Tibial nerve (tissue), 4 donors: ENCODE measurements around the gene KDM4C. TPM values are rescaled to one million over a fixed set of nuclear protein-coding genes. Genes with fewer than 3 reads are reported as not detected.

Source experiments
- DNase-seq, 2 donors: peaks; one replicate each; pipeline ENCODE4 v3.0.0-alpha.2; 2019; ENCODE audit warnings: low spot score in 2 of 2
- H3K27ac ChIP-seq, 4 donors: fragments of 200-600 bp; sonication (generic) in 3 of 4; one replicate each; pipeline ENCODE4 v1.5.1; 2017 to 2019; ENCODE audit warnings: mild to moderate bottlenecking in 1 of 4
- H3K27me3 ChIP-seq, 2 donors: fragments of 200-600 bp; sonication (generic) in 1 of 2; one replicate each; pipeline versions ENCODE4 v1.5.1 to v1.6.0; 2017 to 2019
- H3K36me3 ChIP-seq, 3 donors: fragments of 200-600 bp; sonication (generic); one replicate each; pipeline ENCODE4 v1.5.1; 2018 to 2019
- H3K4me1 ChIP-seq, 4 donors: fragments of 200-600 bp; sonication (generic) in 3 of 4; one replicate each; pipeline ENCODE4 v1.5.1; 2017 to 2019
- H3K4me3 ChIP-seq, 4 donors: fragments of 200-600 bp; sonication (generic) in 3 of 4; one replicate each; pipeline ENCODE4 v1.5.1; 2017 to 2019; ENCODE audit warnings: mild to moderate bottlenecking in 1 of 4, moderate library complexity in 1 of 4
- H3K9me3 ChIP-seq, 4 donors: fragments of 200-600 bp; sonication (generic) in 3 of 4; one replicate each; pipeline ENCODE4 v1.5.1; 2017 to 2019
- EP300 ChIP-seq, 2 donors: sonication (generic); formaldehyde crosslinking; IDR thresholded peaks; one replicate each; pipeline ENCODE4 v1.6.1; 2017; ENCODE audit warnings: antibody characterized with exemption in 2 of 2, mild to moderate bottlenecking in 1 of 2
- POLR2A ChIP-seq, 2 donors: fragments of 450-650 bp; IDR thresholded peaks; one replicate each; pipeline ENCODE4 v1.6.1; 2017; ENCODE audit warnings: antibody characterized with exemption in 2 of 2, mild to moderate bottlenecking in 2 of 2, moderate library complexity in 2 of 2
- WGBS, 2 donors: methylation state at CpG; one replicate each; pipeline ENCODE4 v1.1.5; 2018; 5-methylcytosine and 5-hydroxymethylcytosine counted together
- total RNA-seq, 4 donors: library from RNA; depleted of rRNA; stranded (reverse); fragments of >200 nt; gene quantifications; one replicate each; pipeline ENCODE4 v1.1.0, GENCODE V29; 2016
- TF ChIP-seq, protein P1 (sequence below), 5 experiments: fragments of 200-600 bp in 3 of 5; fragments of 450-650 bp in 2 of 5; sonication (generic) in 3 of 5; IDR thresholded peaks; one replicate each; pipeline ENCODE4 v1.5.1; 2016 to 2019; ENCODE audit warnings: antibody characterized with exemption in 5 of 5, mild to moderate bottlenecking in 3 of 5, moderate library complexity in 2 of 5

KDM4C gene
- total RNA-seq, 4 donors from 2014 or later = 27.8 to 47.7 (median 38.1) TPM

DNA sequence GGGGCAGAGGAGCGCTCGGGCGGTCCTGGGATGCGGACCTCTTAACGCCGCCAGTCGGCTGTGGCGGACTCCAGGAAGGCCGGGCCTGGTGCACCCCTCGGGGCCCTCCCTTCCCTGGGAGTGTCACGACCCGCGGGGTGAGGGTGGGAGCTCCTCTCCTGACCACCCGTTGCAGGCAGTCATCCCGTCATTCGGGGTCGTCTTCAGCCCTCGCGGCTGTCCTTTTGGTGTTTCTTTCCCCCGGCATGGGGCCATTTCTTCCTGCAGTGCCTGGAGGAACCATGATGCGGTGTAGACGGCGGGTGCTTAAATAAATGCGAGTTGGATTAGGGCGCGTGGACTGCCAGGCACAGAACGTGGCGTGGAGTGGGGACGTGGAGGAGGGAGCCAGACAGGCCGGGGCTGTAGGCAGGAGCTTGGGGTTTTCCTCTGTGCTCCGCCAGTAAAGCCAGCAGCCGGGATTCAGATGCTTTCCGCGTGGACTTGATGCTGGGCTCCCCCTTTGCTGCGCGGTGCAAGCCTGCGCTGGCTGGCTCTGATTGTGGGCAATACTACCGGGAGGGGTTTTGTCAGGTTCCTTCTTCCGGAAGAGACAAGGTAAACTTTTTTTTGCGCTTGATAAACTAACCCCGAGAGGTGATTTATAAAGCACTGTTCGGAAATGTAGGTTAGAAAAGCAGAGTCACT is 868 bp downstream of the KDM4C start:
- Histone ChIP-seq H3K27ac (peak overlapping the region; percentile 93 to 100 (median 97)), H3K4me3 (peak overlapping the region; percentile 63 to 89 (median 78)), H3K9me3 (no peaks in the 10 kb centered on the region), H3K36me3 (no peaks in the 10 kb centered on the region), H3K27me3 (no peaks in the 10 kb centered on the region), H3K4me1 (peaks cover 0 to 29% (median 7%) of the 10 kb centered on the region in 4 donors)
- TF ChIP-seq, protein P1, sequence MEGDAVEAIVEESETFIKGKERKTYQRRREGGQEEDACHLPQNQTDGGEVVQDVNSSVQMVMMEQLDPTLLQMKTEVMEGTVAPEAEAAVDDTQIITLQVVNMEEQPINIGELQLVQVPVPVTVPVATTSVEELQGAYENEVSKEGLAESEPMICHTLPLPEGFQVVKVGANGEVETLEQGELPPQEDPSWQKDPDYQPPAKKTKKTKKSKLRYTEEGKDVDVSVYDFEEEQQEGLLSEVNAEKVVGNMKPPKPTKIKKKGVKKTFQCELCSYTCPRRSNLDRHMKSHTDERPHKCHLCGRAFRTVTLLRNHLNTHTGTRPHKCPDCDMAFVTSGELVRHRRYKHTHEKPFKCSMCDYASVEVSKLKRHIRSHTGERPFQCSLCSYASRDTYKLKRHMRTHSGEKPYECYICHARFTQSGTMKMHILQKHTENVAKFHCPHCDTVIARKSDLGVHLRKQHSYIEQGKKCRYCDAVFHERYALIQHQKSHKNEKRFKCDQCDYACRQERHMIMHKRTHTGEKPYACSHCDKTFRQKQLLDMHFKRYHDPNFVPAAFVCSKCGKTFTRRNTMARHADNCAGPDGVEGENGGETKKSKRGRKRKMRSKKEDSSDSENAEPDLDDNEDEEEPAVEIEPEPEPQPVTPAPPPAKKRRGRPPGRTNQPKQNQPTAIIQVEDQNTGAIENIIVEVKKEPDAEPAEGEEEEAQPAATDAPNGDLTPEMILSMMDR (IDR thresholded peaks at IDR 0.05) = peak in 1 of 5 experiments; percentile 12
- no peak for TF ChIP-seq POLR2A (IDR thresholded peaks at IDR 0.05)
- peak in 1 of 2 donors; percentile 42 for DNase-seq
- 0 to 1% methylated on average over 25 to 29 of the region's 42 CpGs for WGBS, 2 donors

DNA sequence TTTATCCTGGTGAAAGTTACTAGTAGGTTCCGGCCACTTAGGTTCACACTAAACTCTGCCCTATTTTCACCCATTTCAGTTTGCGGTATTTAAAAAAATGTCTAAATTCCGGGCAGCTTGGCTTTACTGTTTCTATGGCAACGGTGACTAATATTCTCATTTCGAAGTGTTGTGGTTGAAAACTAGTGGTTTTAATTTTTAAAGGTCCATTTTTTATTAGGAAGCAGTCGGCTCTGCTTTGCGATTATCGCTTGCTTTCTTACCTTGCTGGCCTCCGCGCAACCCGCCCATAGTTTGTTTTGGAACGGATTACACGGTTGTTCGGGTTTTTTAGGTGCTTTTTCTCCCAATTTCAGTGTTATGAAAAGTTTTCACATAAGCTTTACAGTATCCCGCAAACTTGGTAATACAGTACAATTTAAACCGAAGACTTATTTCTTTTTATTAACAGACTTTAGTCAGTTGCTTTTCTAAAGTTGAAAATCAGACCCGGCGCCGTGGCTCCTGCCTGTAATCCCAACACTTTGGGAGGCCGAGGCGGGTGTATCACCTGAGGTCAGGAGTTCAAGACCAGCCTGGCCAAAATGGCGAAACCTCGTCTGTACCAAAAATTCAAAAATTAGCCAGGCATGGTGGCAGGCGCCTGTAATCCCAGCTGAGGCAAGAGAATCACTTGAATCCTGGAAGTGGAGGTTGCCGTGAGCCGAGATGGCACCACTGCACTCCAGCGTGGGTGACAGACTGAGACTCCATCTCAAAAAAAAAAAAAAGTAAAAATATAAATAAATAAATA is 1.6 kb downstream of the KDM4C start:
- H3K27ac ChIP-seq = peak overlapping the region; percentile 93 to 100 (median 97)
- DNase-seq = peak in 1 of 2 donors; percentile 13
- no peaks in the 10 kb centered on the region for H3K36me3 ChIP-seq
- H3K4me3 ChIP-seq = peak overlapping the region; percentile 63 to 89 (median 78)
- H3K4me1 ChIP-seq = peaks cover 0 to 32% (median 7%) of the 10 kb centered on the region in 4 donors
- TF ChIP-seq, protein P1 (IDR thresholded peaks at IDR 0.05) = no peak
- WGBS, 2 donors = 36% methylated on average over 27 of the region's 27 CpGs
- no peaks in the 10 kb centered on the region for H3K27me3 ChIP-seq
- H3K9me3 ChIP-seq = no peaks in the 10 kb centered on the region

DNA sequence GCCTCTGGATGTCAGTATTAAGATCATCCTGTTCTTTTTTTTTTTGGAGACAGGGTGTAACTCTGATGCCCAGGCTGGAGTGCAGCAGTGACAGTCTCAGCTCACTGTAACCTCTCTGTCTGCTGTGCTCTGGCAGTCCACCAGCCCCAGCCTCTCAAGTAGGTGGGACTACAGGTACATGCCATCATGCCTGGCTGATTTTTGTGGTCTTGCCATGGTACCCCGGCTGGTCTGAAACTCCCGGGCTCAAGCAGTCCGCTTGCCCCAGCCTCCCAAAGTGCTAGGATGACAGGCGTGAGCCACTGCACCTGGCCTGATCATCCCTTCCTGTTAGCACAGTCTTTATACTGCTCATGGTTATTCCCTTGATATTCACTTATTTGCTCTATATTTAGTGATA is 3.5 kb downstream of the KDM4C start:
- H3K4me1 ChIP-seq = peaks cover 0 to 36% (median 7%) of the 10 kb centered on the region in 4 donors
- no peak for DNase-seq

DNA sequence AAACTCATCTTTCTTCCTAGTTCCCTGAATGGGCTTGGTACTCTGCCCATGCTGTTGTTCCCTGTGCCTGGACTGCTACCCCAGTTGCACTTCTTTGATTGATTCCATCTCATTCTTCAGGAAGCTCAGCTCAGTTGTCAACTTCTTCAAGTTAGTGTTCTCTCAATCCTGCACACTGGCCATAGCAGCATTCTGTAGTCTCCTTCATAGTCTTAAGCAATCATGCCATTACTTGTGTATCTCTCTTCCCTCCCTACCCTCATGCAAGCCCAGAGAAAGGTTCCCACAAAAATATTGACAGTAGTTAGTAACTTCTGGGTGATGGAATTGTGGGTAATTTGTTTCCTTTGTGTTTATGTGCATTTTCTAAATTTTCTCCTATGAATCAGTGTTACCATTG is 5.5 kb downstream of the KDM4C start:
- no peak for DNase-seq
- Histone ChIP-seq H3K36me3 (no peaks in the 10 kb centered on the region), H3K27ac (no peak overlapping the region), H3K4me3 (no peak overlapping the region), H3K9me3 (no peaks in the 10 kb centered on the region), H3K27me3 (no peaks in the 10 kb centered on the region), H3K4me1 (peaks cover 0 to 31% (median 4%) of the 10 kb centered on the region in 4 donors)
- TF ChIP-seq POLR2A (IDR thresholded peaks at IDR 0.05) (no peak), EP300 (IDR thresholded peaks at IDR 0.05) (no peak)
- TF ChIP-seq, protein P1 (IDR thresholded peaks at IDR 0.05) = no peak

More for the DNA sequence above, 3.5 kb downstream of the KDM4C start:
- Histone ChIP-seq H3K27ac (no peak overlapping the region), H3K4me3 (no peak overlapping the region), H3K9me3 (no peaks in the 10 kb centered on the region), H3K36me3 (no peaks in the 10 kb centered on the region), H3K27me3 (no peaks in the 10 kb centered on the region)
- WGBS, 2 donors = 72 to 83% methylated on average over 4 of the region's 4 CpGs
- TF ChIP-seq POLR2A (IDR thresholded peaks at IDR 0.05) = no peak
- TF ChIP-seq, protein P1 (IDR thresholded peaks at IDR 0.05) = no peak
- TF ChIP-seq EP300 (IDR thresholded peaks at IDR 0.05) = no peak

DNA sequence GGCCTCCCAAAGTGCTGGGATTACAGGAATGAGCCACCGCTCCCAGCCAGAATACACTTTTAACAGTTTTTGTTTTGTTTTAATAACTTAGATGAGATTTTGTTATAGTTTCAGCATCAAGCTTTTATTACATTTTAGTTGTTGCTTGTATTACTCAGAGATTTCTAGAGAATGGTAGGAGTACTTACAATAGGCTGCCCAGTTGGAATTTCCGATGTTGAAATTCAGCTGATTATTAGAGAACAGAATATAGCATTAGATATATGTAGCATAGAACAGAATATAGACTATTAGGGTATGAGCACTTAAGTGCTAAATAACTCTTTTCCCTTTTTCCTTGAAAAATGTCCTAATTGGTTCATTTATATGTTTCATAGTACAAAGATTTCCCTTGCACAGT is 6.2 kb downstream of the KDM4C start:
- Histone ChIP-seq H3K27me3 (no peaks in the 10 kb centered on the region), H3K27ac (no peak overlapping the region), H3K4me1 (peaks cover 0 to 33% (median 4%) of the 10 kb centered on the region in 4 donors), H3K4me3 (no peak overlapping the region), H3K36me3 (no peaks in the 10 kb centered on the region), H3K9me3 (no peaks in the 10 kb centered on the region)
- no peak for DNase-seq
- WGBS, 2 donors = 96 to 98% methylated on average over 2 of the region's 2 CpGs
- no peak for TF ChIP-seq EP300 (IDR thresholded peaks at IDR 0.05)
- TF ChIP-seq, protein P1 (IDR thresholded peaks at IDR 0.05) = no peak
- no peak for TF ChIP-seq POLR2A (IDR thresholded peaks at IDR 0.05)
